ENCODE results near the gene ACTMAP. TPM values are rescaled to one million over a fixed set of nuclear protein-coding genes. Genes with fewer than 3 reads are reported as not detected.
"Not testable (repeated sequence)": the region's sequence is repeated elsewhere in the genome, so short reads cannot be mapped to it uniquely, and the experiment has no call there.

ACTMAP gene
- total and polyA plus RNA-seq, 8 donors = 10.3 to 17.6 (median 14.0) TPM

DNA sequence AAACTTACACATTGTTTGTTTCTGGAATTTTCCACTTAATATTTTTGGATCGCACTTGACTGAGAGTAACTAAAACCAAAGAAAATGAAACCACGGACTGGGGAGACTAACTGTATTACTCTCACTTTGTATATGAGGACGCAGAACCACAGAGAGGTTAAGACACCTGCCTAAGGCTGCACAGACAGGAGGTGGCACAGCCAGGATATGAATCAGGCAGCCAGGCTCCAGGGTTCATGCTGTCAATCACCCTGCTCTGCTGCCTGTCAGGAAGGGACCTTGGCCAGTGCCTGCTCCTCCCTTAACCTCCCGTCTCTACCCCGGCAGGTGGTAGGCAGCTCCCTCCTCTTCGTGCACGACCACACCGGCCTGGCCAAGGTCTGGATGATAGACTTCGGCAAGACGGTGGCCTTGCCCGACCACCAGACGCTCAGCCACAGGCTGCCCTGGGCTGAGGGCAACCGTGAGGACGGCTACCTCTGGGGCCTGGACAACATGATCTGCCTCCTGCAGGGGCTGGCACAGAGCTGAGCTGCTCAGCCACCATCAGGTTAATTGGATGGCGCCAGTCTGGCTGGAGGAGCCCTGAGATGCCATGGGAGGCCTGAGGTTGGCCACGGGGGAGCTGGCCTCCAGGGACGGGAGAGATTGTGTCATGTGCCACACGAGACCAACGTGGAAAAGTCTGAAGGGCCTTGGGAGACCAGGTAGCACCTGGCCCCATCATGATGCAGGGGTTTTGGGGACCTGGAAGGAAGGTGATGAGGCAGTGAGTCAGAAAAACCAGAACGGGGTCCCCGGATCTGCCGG lies 11.0 kb downstream of the ACTMAP start:
- no peak overlapping the region for H3K4me3 ChIP-seq
- peaks cover 0 to 83% of the 10 kb centered on the region in 2 donors for H3K36me3 ChIP-seq
- ATAC-seq = no peak
- H3K4me1 ChIP-seq = no peaks in the 10 kb centered on the region
- H3K9me3 ChIP-seq = no peaks in the 10 kb centered on the region
- DNase-seq = no peak
- intact Hi-C loops (cut with DNase I) = no loop called here
- TF ChIP-seq CTCF (IDR thresholded peaks at IDR 0.05) = no peak
- no peak overlapping the region for H3K27ac ChIP-seq
- H3K27me3 ChIP-seq = no peaks in the 10 kb centered on the region

- H3K4me1 ChIP-seq = no peaks in the 10 kb centered on the region
- H3K27ac ChIP-seq = peak overlapping the region in 1 of 2 donors; percentile 8
- intact Hi-C loops (cut with DNase I) = no loop called here
- no peaks in the 10 kb centered on the region for H3K27me3 ChIP-seq
- no peaks in the 10 kb centered on the region for H3K9me3 ChIP-seq
- no peak overlapping the region for H3K4me3 ChIP-seq
- ATAC-seq = no peak
- no peak for TF ChIP-seq CTCF (IDR thresholded peaks at IDR 0.05)
- H3K36me3 ChIP-seq = peaks cover 0 to 99% of the 10 kb centered on the region in 2 donors
- DNase-seq = no peak
Measured at GRCh38 chr19:40737102-40737644, 13.1 kb downstream of the ACTMAP start.

DNA sequence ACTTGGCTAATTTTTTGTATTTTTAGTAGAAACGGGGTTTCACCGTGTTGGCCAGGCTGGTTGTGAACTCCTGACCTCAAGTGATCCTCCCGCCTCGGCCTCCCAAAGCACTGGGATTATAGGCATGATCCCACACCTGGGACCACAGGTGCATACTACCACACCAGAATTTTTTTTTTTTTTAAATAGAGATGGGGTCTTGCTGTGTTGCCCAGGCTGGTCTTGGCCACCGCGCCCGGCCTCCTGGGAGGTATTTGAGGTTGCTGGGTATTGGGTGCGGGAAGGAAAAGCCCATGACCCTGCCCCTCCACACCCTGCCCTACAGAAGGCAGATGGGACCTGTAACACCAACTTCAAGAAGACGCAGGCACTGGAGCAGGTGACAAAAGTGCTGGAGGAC lies 13.6 kb downstream of the ACTMAP start:
- Histone ChIP-seq H3K4me3 (no peak overlapping the region), H3K27ac (peak overlapping the region in 1 of 2 donors; percentile 8), H3K9me3 (no peaks in the 10 kb centered on the region), H3K36me3 (peaks cover 0 to 100% of the 10 kb centered on the region in 2 donors), H3K4me1 (no peaks in the 10 kb centered on the region), H3K27me3 (no peaks in the 10 kb centered on the region)
- ATAC-seq (no peak), DNase-seq (no peak)
- intact Hi-C loops (cut with DNase I) = no loop called here
- TF ChIP-seq CTCF (IDR thresholded peaks at IDR 0.05) = no peak

GRCh38 chr19:40735013-40735771 lies 15.1 kb downstream of the ACTMAP start:
- TF ChIP-seq CTCF (IDR thresholded peaks at IDR 0.05) = no peak

DNA sequence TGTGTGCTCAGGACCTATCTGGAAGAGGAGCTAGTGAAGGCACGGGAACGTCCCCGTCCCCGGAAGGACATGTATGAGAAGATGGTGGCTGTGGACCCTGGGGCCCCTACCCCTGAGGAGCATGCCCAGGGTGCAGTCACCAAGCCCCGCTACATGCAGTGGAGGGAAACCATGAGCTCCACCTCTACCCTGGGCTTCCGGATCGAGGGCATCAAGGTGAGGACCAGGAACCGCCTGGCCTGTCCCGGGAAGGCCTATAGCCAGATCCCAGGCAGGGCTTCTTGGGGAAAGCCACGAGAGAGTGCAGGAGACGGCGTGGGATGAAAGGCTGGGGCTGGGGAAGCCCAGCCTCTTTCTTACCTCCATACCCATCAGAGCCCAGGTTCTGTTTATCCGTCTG lies 17.1 kb downstream of the ACTMAP start:
- no peak overlapping the region for H3K27ac ChIP-seq
- no peaks in the 10 kb centered on the region for H3K27me3 ChIP-seq
- intact Hi-C loops (cut with DNase I) = no loop called here
- H3K4me1 ChIP-seq = no peaks in the 10 kb centered on the region
- no peak for TF ChIP-seq CTCF (IDR thresholded peaks at IDR 0.05)
- no peak overlapping the region for H3K4me3 ChIP-seq
- peaks cover 0 to 100% of the 10 kb centered on the region in 2 donors for H3K36me3 ChIP-seq
- DNase-seq = no peak
- H3K9me3 ChIP-seq = no peaks in the 10 kb centered on the region
- no peak for ATAC-seq

More at GRCh38 chr19:40735013-40735771, 15.1 kb downstream of the ACTMAP start:
- DNase-seq = no peak
- peak; percentile 69 for ATAC-seq
- peak overlapping the region in 1 of 2 donors; percentile 19 for H3K27ac ChIP-seq
- H3K4me3 ChIP-seq = no peak overlapping the region
- H3K9me3 ChIP-seq = no peaks in the 10 kb centered on the region
- no peaks in the 10 kb centered on the region for H3K4me1 ChIP-seq
- intact Hi-C loops (cut with DNase I) = no loop called here
- no peaks in the 10 kb centered on the region for H3K27me3 ChIP-seq
- H3K36me3 ChIP-seq = peaks cover 0 to 100% of the 10 kb centered on the region in 2 donors

DNA sequence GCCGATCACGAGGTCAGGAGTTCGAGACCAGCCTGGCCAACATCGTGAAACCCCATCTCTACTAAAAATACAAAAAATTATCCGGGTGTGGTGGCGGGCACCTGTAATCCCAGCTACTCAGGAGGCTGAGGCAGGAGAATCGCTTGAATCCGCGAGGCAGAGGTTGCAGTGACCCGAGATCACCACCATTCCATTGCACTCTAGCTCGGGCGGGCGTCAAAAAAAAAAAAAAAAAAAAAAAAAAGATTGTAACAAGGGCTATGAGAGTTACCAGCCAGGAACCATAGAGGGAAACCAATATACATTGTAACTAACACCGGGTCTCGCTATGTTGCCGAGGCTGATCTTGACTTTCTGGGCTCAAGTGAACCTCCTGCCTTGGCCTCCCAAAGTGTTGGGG lies 18.0 kb downstream of the ACTMAP start:
- not testable (repeated sequence) for ATAC-seq

DNA sequence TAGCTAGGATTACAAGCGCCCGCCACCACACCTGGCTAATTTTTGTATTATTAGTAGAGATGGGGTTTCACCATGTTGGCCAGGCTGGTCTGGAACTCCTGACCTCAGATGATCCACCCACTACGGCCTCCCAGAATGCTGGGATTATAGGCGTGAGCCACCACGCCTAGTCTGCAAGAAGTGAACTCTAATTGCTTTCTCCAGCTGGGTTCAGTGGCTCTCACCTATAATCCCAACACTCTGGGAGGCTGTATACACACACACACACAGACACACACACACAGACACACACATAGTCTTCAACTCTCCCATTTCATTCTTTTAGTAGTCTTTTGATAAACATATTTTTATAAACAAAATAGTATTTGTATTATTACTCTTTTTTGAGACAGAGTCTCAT lies 20.2 kb downstream of the ACTMAP start:
- ATAC-seq; DNase-seq; H3K9me3 ChIP-seq; intact Hi-C loops (cut with DNase I); H3K4me1 ChIP-seq; H3K27ac ChIP-seq; H3K27me3 ChIP-seq; H3K4me3 ChIP-seq: not testable (repeated sequence)
- peaks cover 0 to 100% of the 10 kb centered on the region in 2 donors for H3K36me3 ChIP-seq

More for the DNA sequence above, 18.0 kb downstream of the ACTMAP start:
- peaks cover 0 to 100% of the 10 kb centered on the region in 2 donors for H3K36me3 ChIP-seq
- H3K27me3 ChIP-seq; H3K9me3 ChIP-seq; DNase-seq; H3K27ac ChIP-seq; H3K4me1 ChIP-seq; intact Hi-C loops (cut with DNase I); H3K4me3 ChIP-seq: not testable (repeated sequence)

Data from left lung (tissue), 10 donors.